GM12864 (cell line): ENCODE measurements around the gene BMF.

ENCODE experiments used
- DNase-seq: peaks from one replicate; pipeline ENCODE4 v3.0.0-alpha.2; 2011; ENCODE audit warnings: low read depth
- H3K4me3 ChIP-seq: 2 replicates; pipeline ENCODE4 v1.5.1; 2011; ENCODE audit warnings: mild to moderate bottlenecking, low read depth, low read length, control low read depth
- CTCF ChIP-seq: IDR thresholded peaks from 2 replicates; pipeline ENCODE4 v1.5.1; 2011; ENCODE audit warnings: low read depth, mild to moderate bottlenecking, moderate library complexity, low read length, control low read depth, inconsistent platforms; ENCODE audit errors: missing control alignments

Gene BMF

GRCh38 chr15:40051616-40052415 lies 56.9 kb downstream of the BMF start:
- DNase-seq, result no peak
- no peak overlapping the region for H3K4me3 ChIP-seq
- no peak for TF ChIP-seq CTCF

- no peak for DNase-seq
- H3K4me3 ChIP-seq, result no peak overlapping the region
- no peak for TF ChIP-seq CTCF
Measured at GRCh38 chr15:40050788-40051470, 57.8 kb downstream of the BMF start.

- TF ChIP-seq CTCF, result no peak
- no peak for DNase-seq
Measured at GRCh38 chr15:40048926-40049475, 59.7 kb downstream of the BMF start.

GRCh38 chr15:40048211-40048792 lies 60.4 kb downstream of the BMF start:
- no peak for TF ChIP-seq CTCF
- H3K4me3 ChIP-seq, result no peak overlapping the region
- no peak for DNase-seq

More at GRCh38 chr15:40048926-40049475, 59.7 kb downstream of the BMF start:
- no peak overlapping the region for H3K4me3 ChIP-seq

- no peak overlapping the region for H3K4me3 ChIP-seq
- DNase-seq, result peak; percentile 82
- no peak for TF ChIP-seq CTCF
Measured at GRCh38 chr15:40047415-40048210, 61.1 kb downstream of the BMF start.

GRCh38 chr15:40046721-40047414 lies 61.8 kb downstream of the BMF start:
- DNase-seq, result no peak
- peak; percentile 11 for TF ChIP-seq CTCF
- no peak overlapping the region for H3K4me3 ChIP-seq
